DOHH2 (cell line): Measurements from ENCODE around the gene PXT1.
"Not testable (repeated sequence)": the region's sequence is repeated elsewhere in the genome, so short reads cannot be mapped to it uniquely, and the experiment has no call there.

Experiments used
- H3F3A ChIP-seq: fragments of 200-600 bp; sonication (generic), shearing (Covaris generic); 2 replicates; pipeline ENCODE4 v1.6.0; 2016; ENCODE audit warnings: antibody characterized with exemption, mild to moderate bottlenecking; ENCODE audit not compliant: control insufficient read depth, insufficient read depth
- H3K27ac ChIP-seq: fragments of 200-600 bp; sonication (generic); 2 replicates; pipeline ENCODE4 v1.5.1; 2014; ENCODE audit warnings: low read depth, mild to moderate bottlenecking, low read length, moderate library complexity
- H3K27me3 ChIP-seq: fragments of 200-600 bp; sonication (generic); 2 replicates; pipeline ENCODE4 v1.6.1; 2014; ENCODE audit warnings: mild to moderate bottlenecking, low read length, mixed read lengths; ENCODE audit not compliant: control insufficient read depth
- H3K36me3 ChIP-seq: fragments of 200-600 bp; sonication (generic); 2 replicates; pipeline ENCODE4 v1.6.1; 2014; ENCODE audit warnings: mild to moderate bottlenecking, low read length, moderate library complexity, mixed read lengths; ENCODE audit not compliant: control insufficient read depth
- H3K4me1 ChIP-seq: fragments of 200-600 bp; sonication (generic); 2 replicates; pipeline ENCODE4 v1.6.1; 2014; ENCODE audit warnings: mild to moderate bottlenecking, low read length, mixed read lengths; ENCODE audit not compliant: control insufficient read depth
- H3K4me2 ChIP-seq: fragments of 200-600 bp; sonication (generic); 2 replicates; pipeline ENCODE4 v1.6.0; 2014; ENCODE audit warnings: mild to moderate bottlenecking, low read length, moderate library complexity
- H3K4me3 ChIP-seq: fragments of 200-600 bp; sonication (generic); 2 replicates; pipeline ENCODE4 v1.5.1; 2014; ENCODE audit warnings: mild to moderate bottlenecking, low read length, mixed read lengths
- H3K79me2 ChIP-seq: fragments of 200-600 bp; sonication (generic); 2 replicates; pipeline ENCODE4 v1.6.1; 2014; ENCODE audit warnings: mild to moderate bottlenecking, low read length, mixed read lengths; ENCODE audit not compliant: control insufficient read depth
- H3K9me2 ChIP-seq: fragments of 200-600 bp; sonication (generic); replicated peaks from 2 replicates; pipeline ENCODE4 v1.6.1; 2014; ENCODE audit warnings: mild to moderate bottlenecking, low read length, mixed read lengths; ENCODE audit not compliant: control insufficient read depth
- H3K9me3 ChIP-seq: fragments of 200-600 bp; sonication (generic); 2 replicates; pipeline ENCODE4 v1.6.1; 2014; ENCODE audit warnings: antibody characterized with exemption, low read length, mixed read lengths; ENCODE audit not compliant: control insufficient read depth, insufficient read depth
- H4K20me1 ChIP-seq: fragments of 200-600 bp; sonication (generic); 2 replicates; pipeline ENCODE4 v1.6.0; 2014; ENCODE audit warnings: low read depth, mild to moderate bottlenecking, antibody characterized with exemption, low read length, moderate library complexity; ENCODE audit not compliant: control insufficient read depth, insufficient read depth
- EZH2phosphoT487 ChIP-seq: fragments of 200-600 bp; sonication (generic); IDR thresholded peaks from 2 replicates; pipeline ENCODE4 v1.6.1; 2017; ENCODE audit warnings: borderline replicate concordance, mild to moderate bottlenecking, antibody characterized with exemption, low read length, moderate library complexity, mixed read lengths
- TF ChIP-seq, protein P1 (sequence below): fragments of 200-600 bp; sonication (generic); IDR thresholded peaks from one replicate; pipeline ENCODE4 v1.5.1; 2014; ENCODE audit warnings: antibody characterized with exemption, mild to moderate bottlenecking, low read depth, low read length; ENCODE audit not compliant: poor library complexity, severe bottlenecking

Gene PXT1

DNA sequence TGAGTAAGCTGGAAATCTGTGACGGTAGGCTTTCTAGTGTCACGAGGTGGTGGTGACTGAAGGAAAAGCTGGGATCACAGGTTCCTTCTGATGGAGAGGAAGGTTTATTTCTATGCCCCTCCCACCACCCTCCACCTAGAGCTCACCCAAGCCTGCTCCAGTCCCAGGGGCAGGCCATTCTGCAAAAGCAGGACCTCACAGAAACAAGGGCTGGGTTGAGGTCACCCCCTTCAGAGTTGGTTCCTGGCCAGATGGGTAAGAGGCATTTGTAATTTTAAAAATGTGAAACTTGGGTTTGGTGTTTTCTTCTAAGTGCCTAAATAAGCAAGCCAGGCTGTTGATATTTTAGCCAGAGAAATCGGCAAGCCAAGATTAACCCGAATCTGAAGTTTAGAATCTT, 46.8 kb upstream of the PXT1 start:
- no peaks in the 10 kb centered on the region for H3K9me3 ChIP-seq
- no peaks in the 10 kb centered on the region for H3K79me2 ChIP-seq
- no peaks in the 10 kb centered on the region for H3K9me2 ChIP-seq
- no peaks in the 10 kb centered on the region for H3K27me3 ChIP-seq
- H3F3A ChIP-seq = peaks cover 16% of the 10 kb centered on the region
- no peaks in the 10 kb centered on the region for H3K4me1 ChIP-seq
- H3K27ac ChIP-seq = no peak overlapping the region
- H3K4me3 ChIP-seq = no peak overlapping the region
- no peak for TF ChIP-seq EZH2phosphoT487
- TF ChIP-seq, protein P1, sequence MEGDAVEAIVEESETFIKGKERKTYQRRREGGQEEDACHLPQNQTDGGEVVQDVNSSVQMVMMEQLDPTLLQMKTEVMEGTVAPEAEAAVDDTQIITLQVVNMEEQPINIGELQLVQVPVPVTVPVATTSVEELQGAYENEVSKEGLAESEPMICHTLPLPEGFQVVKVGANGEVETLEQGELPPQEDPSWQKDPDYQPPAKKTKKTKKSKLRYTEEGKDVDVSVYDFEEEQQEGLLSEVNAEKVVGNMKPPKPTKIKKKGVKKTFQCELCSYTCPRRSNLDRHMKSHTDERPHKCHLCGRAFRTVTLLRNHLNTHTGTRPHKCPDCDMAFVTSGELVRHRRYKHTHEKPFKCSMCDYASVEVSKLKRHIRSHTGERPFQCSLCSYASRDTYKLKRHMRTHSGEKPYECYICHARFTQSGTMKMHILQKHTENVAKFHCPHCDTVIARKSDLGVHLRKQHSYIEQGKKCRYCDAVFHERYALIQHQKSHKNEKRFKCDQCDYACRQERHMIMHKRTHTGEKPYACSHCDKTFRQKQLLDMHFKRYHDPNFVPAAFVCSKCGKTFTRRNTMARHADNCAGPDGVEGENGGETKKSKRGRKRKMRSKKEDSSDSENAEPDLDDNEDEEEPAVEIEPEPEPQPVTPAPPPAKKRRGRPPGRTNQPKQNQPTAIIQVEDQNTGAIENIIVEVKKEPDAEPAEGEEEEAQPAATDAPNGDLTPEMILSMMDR = no peak
- H3K4me2 ChIP-seq = no peak overlapping the region
- H4K20me1 ChIP-seq = no peaks in the 10 kb centered on the region
- H3K36me3 ChIP-seq = peaks cover 69% of the 10 kb centered on the region

DNA sequence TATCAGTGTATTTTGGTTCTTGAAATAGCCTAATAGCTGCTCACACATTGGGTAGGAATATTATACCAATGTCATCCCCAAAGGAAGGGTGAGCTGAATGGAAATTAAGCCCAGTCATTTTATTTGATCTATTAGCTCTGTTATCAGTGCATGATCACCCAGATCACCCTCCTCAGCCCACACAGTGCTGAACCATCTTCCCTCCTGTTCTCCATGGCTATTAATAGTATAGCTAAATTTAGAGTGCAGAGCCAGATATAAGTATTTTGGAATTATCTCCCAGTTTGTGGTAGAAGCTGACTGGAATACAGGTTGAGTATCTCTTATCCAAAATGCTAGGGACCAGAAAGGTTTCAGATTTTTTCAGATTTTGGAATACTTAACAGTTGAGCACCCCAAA, 45.6 kb upstream of the PXT1 start:
- peaks cover 62% of the 10 kb centered on the region for H3K36me3 ChIP-seq

DNA sequence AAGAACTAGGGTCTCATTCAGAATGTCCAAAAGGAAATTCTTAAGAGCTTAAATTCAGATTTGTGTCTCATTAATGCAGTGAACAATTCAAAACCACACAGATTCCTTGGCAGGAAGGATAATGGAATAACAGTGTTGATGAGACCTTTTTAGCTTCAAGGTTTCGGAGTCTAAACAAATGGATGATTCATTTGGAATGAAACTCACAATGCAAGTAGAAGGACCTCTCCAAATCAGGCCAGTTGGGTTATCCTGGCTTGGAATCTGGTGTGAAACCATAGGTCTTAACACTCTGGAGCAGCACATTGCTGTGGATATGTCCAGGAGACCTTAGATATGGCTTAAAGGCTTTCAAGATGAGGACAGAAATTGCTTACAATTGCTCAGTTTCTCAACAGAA, 45.0 kb upstream of the PXT1 start:
- H3K79me2 ChIP-seq = no peaks in the 10 kb centered on the region
- no peaks in the 10 kb centered on the region for H3K9me3 ChIP-seq
- H3K4me3 ChIP-seq = no peak overlapping the region
- H3F3A ChIP-seq = peaks cover 11% of the 10 kb centered on the region
- H3K36me3 ChIP-seq = peaks cover 61% of the 10 kb centered on the region
- no peak overlapping the region for H3K27ac ChIP-seq
- no peaks in the 10 kb centered on the region for H4K20me1 ChIP-seq
- H3K4me1 ChIP-seq = no peaks in the 10 kb centered on the region
- no peak for TF ChIP-seq EZH2phosphoT487
- TF ChIP-seq, protein P1 = no peak
- no peak overlapping the region for H3K4me2 ChIP-seq
- H3K9me2 ChIP-seq = no peaks in the 10 kb centered on the region
- H3K27me3 ChIP-seq = no peaks in the 10 kb centered on the region

More for the DNA sequence above, 45.6 kb upstream of the PXT1 start:
- H3F3A ChIP-seq = peaks cover 12% of the 10 kb centered on the region
- TF ChIP-seq EZH2phosphoT487 = no peak
- TF ChIP-seq, protein P1 = no peak
- H3K9me3 ChIP-seq = no peaks in the 10 kb centered on the region
- H3K4me1 ChIP-seq = no peaks in the 10 kb centered on the region
- H3K9me2 ChIP-seq = no peaks in the 10 kb centered on the region
- no peak overlapping the region for H3K4me2 ChIP-seq
- no peak overlapping the region for H3K27ac ChIP-seq
- H3K4me3 ChIP-seq = no peak overlapping the region
- no peaks in the 10 kb centered on the region for H3K27me3 ChIP-seq
- no peaks in the 10 kb centered on the region for H4K20me1 ChIP-seq
- no peaks in the 10 kb centered on the region for H3K79me2 ChIP-seq

DNA sequence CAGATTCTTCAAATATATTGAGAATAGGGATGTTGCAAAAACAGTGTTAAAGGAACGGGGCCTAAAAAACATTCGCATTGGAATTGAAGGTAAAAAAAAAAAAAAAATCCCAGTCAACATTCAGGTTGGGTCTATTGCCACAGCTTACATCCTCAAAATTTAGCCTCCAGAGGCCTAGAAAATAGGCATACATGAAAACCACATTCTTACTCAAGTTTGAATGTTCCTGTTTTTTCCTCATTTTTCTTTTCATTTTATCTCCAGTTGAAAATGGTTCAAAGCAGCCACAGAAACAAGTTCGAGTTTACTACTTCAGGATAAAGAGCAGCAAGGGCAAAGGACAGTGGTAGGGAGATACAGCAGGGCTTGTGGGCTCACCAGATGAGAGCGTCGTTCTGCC, 42.1 kb upstream of the PXT1 start:
- Histone ChIP-seq H4K20me1 (no peaks in the 10 kb centered on the region), H3K36me3 (peaks cover 73% of the 10 kb centered on the region), H3K27ac (no peak overlapping the region), H3K4me1 (no peaks in the 10 kb centered on the region), H3K4me3 (no peak overlapping the region), H3K27me3 (no peaks in the 10 kb centered on the region), H3F3A (no peaks in the 10 kb centered on the region), H3K79me2 (no peaks in the 10 kb centered on the region), H3K9me2 (no peaks in the 10 kb centered on the region), H3K4me2 (no peak overlapping the region), H3K9me3 (no peaks in the 10 kb centered on the region)
- TF ChIP-seq EZH2phosphoT487 = no peak
- TF ChIP-seq, protein P1 = no peak

DNA sequence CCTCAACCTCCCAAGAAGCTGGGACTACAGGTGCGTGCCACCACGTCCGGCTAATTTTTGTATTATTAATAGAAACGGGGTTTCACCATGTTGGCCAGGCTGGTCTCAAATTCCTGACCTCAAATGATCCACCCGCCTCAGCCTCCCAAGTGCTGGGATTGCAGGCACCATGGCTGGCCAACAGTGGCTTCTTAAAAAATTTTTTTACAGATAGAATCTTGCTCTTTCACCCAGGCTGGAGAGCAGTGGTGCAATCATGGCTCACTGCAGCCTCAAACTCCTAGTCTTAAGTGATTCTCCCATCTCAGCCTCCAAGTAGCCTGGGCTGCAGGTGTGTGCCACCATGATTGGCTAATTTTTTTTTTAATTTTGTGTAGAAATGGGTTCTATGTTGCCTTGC, 40.7 kb upstream of the PXT1 start:
- H3K27me3 ChIP-seq, H3K4me2 ChIP-seq, H3K4me3 ChIP-seq, H3K4me1 ChIP-seq, H4K20me1 ChIP-seq, H3K27ac ChIP-seq, H3K79me2 ChIP-seq, H3K9me3 ChIP-seq, H3F3A ChIP-seq, H3K9me2 ChIP-seq: not testable (repeated sequence)
- peaks cover 75% of the 10 kb centered on the region for H3K36me3 ChIP-seq
